Bronchial epithelial cell (primary cell): ENCODE results near the gene SCO2. TPM values are rescaled to one million over a fixed set of nuclear protein-coding genes. Genes with fewer than 3 reads are reported as not detected.

ENCODE experiments used
- DNase-seq: peaks from one replicate; pipeline ENCODE4 v3.0.0-alpha.2; 2010; ENCODE audit warnings: low read depth
- FAIRE-seq: peaks from 2 replicates; lab custom pipeline; 2011; peaks lifted over from hg19 to GRCh38; lab: Jason Lieb, UNC
- H3K27me3 ChIP-seq: 2 replicates; pipeline ENCODE4 v1.5.1; 2011; ENCODE audit warnings: low read length; ENCODE audit not compliant: control insufficient read depth, insufficient read depth
- H3K36me3 ChIP-seq: 2 replicates; pipeline ENCODE4 v1.5.1; 2011; ENCODE audit warnings: low read length; ENCODE audit not compliant: control insufficient read depth, insufficient read depth
- H3K4me3 ChIP-seq: 2 replicates; pipeline ENCODE4 v1.5.1; 2011; ENCODE audit warnings: mild to moderate bottlenecking, low read depth, low read length, control low read depth
- total RNA-seq: library from RNA; depleted of rRNA; stranded (reverse); fragments of >200 nt; gene quantifications from 2 replicates; pipeline ENCODE4 v1.2.1, GENCODE V29; 2014
- TF ChIP-seq, protein P1 (sequence below): IDR thresholded peaks from 2 replicates; pipeline ENCODE4 v1.5.1; 2011; ENCODE audit warnings: mild to moderate bottlenecking, moderate library complexity, low read length, control low read depth, inconsistent platforms; ENCODE audit not compliant: insufficient read depth, severe bottlenecking

The SCO2 gene
- total RNA-seq, 1 donor from 2014 or later = 2.1 TPM

DNA sequence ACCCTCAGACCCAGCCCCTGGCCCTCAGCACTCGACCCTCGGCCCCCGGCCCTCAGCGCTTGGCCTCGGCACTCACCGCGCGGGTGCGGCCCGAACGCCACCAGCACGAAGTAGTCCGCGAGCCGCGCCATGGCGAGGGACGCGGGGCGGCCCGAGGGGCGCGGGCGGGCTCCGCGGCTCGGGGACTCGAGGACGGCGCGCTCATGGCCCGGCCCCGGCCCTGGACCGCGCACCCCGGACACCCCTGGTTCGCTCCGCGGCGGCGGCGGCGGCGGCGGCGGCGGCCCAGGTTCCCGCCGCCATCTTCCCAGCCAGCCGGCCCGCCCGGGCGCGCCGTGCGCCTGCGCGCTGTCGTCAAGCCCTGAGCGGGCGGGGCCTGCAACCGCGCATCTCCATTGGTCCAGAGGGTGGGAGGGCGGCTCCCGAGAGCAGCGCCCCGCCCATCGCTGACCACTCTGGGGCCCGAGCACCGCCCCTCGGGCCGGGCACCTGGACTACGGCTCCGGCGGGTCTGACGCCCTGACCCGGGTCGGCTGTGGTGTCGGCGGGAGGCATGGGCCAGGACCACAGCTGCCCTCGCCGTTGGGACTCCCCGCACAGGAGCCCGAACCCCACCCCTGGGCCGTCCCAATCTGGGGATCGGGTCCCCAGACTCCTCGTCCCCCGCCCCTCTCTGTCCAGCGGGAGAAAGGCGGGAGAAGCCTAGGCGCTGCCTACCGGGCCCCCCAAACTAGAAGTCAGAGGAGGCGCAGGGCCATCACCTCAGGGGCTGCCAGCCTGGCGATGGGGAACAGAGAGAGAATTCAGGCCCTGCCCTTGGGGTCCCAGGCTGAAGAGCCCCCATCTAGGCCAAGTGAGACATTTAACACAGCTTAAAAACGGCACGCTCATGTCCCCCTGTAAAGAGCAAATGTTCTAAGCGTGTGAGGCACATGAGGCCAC is 50.4 kb downstream of the SCO2 start, which contains the start of gene SBF1:
SBF1 (minus strand) TSS at position 326 of the 942 bp plus-strand sequence; CDS start at position 131, 195 bp downstream.
- DNase-seq = peak; percentile 70
- Histone ChIP-seq H3K27me3 (no peaks in the 10 kb centered on the region), H3K4me3 (peak within 1 kb of the TSS; percentile 63), H3K36me3 (peaks cover 8% of the 10 kb centered on the region)
- TF ChIP-seq, protein P1, sequence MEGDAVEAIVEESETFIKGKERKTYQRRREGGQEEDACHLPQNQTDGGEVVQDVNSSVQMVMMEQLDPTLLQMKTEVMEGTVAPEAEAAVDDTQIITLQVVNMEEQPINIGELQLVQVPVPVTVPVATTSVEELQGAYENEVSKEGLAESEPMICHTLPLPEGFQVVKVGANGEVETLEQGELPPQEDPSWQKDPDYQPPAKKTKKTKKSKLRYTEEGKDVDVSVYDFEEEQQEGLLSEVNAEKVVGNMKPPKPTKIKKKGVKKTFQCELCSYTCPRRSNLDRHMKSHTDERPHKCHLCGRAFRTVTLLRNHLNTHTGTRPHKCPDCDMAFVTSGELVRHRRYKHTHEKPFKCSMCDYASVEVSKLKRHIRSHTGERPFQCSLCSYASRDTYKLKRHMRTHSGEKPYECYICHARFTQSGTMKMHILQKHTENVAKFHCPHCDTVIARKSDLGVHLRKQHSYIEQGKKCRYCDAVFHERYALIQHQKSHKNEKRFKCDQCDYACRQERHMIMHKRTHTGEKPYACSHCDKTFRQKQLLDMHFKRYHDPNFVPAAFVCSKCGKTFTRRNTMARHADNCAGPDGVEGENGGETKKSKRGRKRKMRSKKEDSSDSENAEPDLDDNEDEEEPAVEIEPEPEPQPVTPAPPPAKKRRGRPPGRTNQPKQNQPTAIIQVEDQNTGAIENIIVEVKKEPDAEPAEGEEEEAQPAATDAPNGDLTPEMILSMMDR = no peak
- no peak for FAIRE-seq

DNA sequence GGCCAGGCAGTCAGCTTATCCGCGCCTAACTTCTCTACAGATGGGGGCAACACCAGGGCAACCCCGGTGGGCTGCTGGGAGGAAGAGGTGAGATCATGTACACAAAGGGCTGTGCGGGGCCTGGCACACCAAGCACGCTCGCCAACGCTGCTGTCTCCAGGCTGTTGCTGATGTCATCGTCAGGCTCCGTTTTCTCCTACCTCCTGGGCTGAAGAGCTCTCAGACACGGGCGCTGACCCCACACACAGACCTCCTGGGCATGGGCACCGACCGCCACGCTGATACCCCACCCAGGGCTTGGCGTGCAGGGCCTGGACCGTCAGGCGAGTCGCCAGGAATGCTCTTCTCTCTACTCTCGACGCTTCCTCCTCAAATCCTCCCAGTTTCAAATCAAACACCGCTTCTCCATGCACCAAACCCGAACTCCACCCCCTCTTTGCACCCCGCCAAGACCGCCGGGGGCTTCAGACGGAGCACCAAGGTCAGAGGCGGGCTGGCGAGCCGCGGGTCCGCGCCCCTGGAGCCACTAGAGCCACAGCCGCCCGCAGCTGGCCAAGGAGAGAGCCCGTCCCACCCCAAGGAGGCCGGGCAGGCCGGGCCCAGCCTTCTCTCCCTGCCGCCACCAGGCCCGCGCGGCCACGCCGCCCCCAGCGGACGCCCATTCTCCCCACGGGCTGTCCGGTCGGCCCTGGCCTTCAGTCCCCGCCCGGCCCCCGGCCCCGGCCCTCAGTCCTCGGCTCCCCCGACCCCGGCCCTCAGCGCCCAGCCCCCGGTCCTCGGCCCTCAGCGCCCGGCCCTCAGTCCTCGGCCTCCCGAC is 51.3 kb downstream of the SCO2 start:
- FAIRE-seq (no peak), DNase-seq (peak; percentile 40)
- TF ChIP-seq, protein P1 = no peak
- Histone ChIP-seq H3K27me3 (no peaks in the 10 kb centered on the region), H3K36me3 (peaks cover 8% of the 10 kb centered on the region), H3K4me3 (peak overlapping the region; percentile 63)

Other genes with a start within 250 kb of the SCO2 start
- gene PLXNB2, start 218.0 kb downstream of the SCO2 start, total RNA-seq = 138 and 176 TPM in 2 replicates
- 1.1 and 1.8 TPM in 2 replicates for gene DENND6B, start 198.6 kb downstream of the SCO2 start, total RNA-seq
- 50.5 and 57.5 TPM in 2 replicates for gene PPP6R2, start 182.3 kb downstream of the SCO2 start, total RNA-seq
- 123 and 129 TPM in 2 replicates for gene SBF1, start 50.6 kb downstream of the SCO2 start, total RNA-seq
- 3.7 and 5.4 TPM in 2 replicates for gene ADM2, start 44.1 kb downstream of the SCO2 start, total RNA-seq
- not detected in 2 replicates for gene MIOX, start 38.7 kb downstream of the SCO2 start, total RNA-seq
- 10.3 and 12.7 TPM in 2 replicates for gene LMF2, start 17.9 kb downstream of the SCO2 start, total RNA-seq
- 28.3 and 44.2 TPM in 2 replicates for gene NCAPH2, start 17.4 kb downstream of the SCO2 start, total RNA-seq
- 56.6 and 126 TPM in 2 replicates for gene TYMP, start 4.4 kb upstream of the SCO2 start, total RNA-seq
- gene KLHDC7B, start 20.3 kb upstream of the SCO2 start, total RNA-seq = 0.26 TPM in 2 replicates
- gene SYCE3, start 37.3 kb upstream of the SCO2 start, total RNA-seq = 0.51 and 0.79 TPM in 2 replicates
- 3.4 and 8.2 TPM in 2 replicates for gene CPT1B, start 52.8 kb upstream of the SCO2 start, total RNA-seq
- 27.6 and 34.3 TPM in 2 replicates for gene CHKB, start 57.3 kb upstream of the SCO2 start, total RNA-seq
- 0.53 and 0.77 TPM in 2 replicates for gene MAPK8IP2, start 75.2 kb upstream of the SCO2 start, total RNA-seq
- gene ARSA, start 102.6 kb upstream of the SCO2 start, total RNA-seq = 12.1 and 13.6 TPM in 2 replicates
- gene SHANK3, start 147.2 kb upstream of the SCO2 start, total RNA-seq = 0.79 and 0.90 TPM in 2 replicates
- not detected in 2 replicates for gene ACR, start 212.6 kb upstream of the SCO2 start, total RNA-seq